ENCODE measurements around the gene HMCN1.

The HMCN1 gene

GRCh38 chr1:185804608-185805007, 70.4 kb downstream of the HMCN1 start:
- DNase-seq (ENCODE audit: low spot score) = no peak

DNA sequence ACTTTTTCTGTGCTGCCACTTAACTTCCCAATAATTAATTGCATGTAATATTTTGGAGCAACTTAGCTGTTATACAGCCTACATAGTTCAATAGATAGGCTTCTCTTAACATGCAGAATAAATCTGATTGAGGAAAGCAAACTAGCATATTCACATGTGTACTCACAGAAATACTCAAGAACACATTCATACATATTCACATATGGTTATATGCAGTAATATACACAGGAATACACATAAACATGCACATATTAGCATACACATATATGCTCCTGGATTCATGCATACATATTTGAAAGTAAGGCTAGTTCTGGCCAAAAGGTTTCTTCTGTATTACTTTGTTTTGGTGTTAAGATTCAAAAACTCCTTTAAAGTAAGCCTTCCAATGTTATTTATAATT, 73.1 kb downstream of the HMCN1 start:
- no peak for DNase-seq (ENCODE audit: low spot score)

DNA sequence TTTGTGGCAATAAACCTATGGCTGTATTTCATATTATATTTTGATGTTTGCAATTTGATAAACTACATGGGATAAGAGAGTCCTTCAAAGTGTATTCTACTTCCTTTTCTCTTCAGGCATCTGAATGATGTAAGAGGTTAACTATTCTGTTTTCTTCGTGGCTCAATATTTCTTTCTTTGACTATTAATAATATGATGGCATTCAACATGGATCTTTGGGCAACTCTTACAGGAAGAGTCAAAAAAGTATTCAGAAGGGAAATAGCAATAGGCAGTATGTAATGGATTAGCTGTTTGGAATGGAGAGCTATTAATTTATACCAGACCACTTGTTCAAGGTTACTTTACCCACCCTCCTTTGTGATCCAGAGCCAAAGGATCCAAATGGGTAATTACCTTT, 74.4 kb downstream of the HMCN1 start:
- no peak for DNase-seq (ENCODE audit: low spot score)

DNA sequence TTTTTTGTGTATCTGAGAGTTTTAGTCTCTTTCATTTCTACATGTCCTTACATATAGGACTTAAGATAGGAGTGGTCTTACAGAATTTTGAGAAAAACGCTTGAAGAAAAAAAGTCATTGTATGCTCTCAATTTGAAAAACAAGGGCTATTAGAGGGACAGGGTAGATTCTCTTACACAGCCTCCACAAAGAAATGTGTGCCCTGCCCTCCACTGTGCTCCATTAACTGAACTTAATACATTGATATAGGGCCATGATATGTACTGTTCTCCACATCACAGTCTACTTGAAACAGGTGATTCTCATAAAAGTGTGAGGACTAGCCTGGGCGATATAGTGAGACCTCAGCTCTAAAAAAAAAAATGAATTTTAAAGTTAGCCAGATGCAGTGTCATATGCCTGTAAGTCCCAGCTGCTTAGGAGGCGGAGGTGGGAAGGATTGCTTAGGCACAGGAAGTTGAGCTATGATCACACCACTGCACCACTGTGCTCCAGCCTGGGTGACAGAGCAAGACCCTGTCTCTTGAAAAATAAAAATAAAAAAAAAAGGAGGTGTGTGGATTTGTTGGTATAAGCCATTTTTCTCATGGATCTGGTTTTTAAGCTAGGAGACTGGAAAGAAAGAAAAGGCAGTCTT, 77.0 kb downstream of the HMCN1 start:
- no peak for DNase-seq (ENCODE audit: low spot score)

DNA sequence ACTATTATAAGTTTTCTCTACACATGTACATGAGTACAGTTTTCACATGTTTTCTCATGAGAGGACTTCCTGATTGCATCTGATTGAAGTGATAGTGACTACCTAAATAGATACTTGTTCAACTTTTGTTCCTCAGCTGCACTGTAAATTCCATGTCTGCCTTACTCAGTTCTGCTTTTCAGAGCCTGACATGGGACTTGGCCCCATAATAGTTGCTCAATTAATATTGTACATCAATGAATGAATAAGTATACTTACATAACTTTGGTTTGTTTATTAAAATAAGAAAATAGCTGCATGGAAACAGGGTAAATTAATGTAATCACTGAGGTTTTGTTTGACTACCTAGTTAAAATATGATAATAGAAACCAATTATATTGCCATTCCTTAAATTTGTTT, 78.7 kb downstream of the HMCN1 start:
- no peak for DNase-seq (ENCODE audit: low spot score)

DNA sequence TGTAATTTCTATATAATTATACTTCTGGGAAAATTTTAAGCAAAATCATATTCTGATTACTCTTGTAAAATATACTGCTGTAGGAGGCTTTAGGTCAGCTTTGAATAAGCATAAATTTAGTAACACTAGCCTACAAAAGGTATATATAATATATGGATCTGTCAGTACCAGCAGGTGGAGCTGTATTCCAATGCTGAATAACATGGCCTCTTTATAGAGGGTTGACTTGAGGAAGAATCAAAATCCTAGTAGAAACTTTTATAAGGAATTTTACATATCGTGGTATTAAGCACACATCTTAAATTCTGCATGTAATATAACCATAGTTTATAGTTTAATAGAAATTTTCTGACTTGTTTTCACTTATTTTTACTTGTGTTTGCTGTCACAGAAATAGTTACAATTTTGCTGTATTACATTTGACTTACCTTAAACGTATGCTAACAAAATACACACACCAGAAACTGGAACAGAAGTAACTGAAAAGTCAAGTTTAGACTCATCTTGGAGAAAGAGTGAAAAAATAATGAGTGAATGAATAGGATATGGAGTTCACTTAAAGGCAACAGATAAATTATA, 79.3 kb downstream of the HMCN1 start:
- peak; percentile 46 for DNase-seq (ENCODE audit: low spot score)

DNA sequence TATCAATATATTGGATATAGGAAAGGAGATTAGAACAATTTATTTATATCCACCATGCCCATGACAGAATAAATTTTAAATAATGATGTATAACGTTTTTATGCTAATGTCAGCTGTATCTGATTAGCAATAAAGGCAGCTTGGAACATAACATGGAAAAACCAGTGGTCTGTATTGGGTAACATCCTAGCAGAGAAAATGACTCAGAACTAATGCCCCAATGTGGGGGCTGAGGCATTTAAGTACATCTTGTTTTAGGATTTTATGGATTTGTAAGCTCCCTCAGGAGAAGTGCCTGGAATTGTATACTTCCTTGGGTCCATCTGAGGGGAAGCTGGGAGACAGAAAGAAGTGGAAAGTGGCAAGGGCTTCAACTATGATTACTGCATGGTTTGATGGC, 82.3 kb downstream of the HMCN1 start:
- DNase-seq (ENCODE audit: low spot score) = no peak

GRCh38 chr1:185819798-185820197, 85.6 kb downstream of the HMCN1 start:
- no peak for DNase-seq (ENCODE audit: low spot score)

DNA sequence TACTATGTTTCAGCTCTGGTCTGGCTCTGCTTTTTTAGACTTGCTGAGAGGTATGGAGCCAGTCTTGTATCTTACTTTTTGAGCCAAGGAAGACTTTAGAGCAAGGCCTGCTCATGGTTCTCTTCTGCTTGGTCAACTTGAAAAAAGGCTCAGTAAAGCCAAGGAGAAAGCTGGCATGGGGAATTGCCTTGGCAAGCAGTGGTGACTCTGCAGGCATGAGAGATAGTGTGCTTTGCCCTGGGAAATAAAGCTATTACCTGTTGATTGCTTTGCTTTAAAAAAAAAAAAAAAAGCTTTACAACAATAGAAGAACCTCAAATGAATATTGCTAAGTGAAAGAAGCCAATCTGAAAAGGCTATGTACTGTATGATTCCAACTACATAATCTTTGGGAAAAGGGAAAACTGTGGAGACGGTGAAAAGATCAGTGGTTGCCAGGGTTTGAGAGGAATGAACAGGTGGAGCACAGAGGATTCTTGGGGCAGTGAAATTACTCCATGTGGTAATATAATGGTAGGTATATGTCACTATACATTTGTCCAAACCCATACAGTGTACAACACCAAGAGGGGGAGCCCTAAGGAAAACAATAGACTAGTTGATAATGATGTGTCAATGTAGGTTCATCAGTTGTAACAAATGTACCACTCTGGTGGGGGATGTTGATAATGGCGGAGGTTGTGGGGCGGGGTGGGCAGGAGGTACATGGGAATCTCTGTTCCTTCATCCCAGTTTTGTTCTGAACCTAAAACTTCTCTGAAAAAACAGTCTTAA, 87.6 kb downstream of the HMCN1 start:
- no peak for DNase-seq (ENCODE audit: low spot score)

GRCh38 chr1:185823467-185823866, 89.3 kb downstream of the HMCN1 start:
- DNase-seq (ENCODE audit: low spot score) = no peak

GRCh38 chr1:185824106-185824505, 89.9 kb downstream of the HMCN1 start:
- no peak for DNase-seq (ENCODE audit: low spot score)

DNA sequence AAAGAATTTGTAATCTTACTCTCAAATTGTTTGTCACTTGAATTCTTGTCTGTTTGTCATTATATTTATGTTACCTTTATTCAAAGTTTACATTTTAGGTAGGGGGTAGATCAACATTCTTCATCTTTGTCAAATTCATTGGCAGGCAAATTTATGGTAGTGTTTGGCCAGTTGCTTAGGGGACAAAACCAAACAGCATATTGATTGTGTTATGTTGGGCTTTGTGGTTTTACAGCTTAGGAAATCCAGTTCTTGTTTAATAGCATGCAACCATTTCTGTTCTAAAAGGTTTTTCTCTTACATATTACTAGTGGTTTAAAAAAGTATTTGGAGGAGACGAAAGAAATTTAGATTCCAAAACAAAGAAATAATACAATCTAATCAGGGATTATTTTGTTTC, 91.4 kb downstream of the HMCN1 start:
- DNase-seq (ENCODE audit: low spot score) = no peak

- DNase-seq (ENCODE audit: low spot score) = no peak
Measured at GRCh38 chr1:185834371-185834905, 100.2 kb downstream of the HMCN1 start.

DNA sequence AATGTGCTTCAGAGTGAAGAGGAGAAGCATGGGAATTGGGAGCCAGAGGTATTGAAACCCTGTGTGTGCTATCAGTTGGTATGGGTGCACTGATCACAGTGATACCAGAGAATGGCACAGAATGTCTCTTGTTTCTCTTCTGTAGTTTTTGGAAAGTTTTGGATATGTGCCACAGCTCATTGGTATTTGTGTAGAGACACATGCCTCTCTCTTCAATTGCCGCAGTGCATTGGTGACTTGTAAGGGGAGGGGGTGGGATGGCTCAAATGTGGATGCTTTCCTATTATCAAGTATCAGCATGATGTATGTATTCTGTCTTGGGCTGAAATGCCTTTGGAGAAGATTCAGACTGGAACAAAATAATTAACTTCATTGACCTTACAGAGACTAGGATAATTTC, 101.0 kb downstream of the HMCN1 start:
- DNase-seq (ENCODE audit: low spot score) = no peak

DNA sequence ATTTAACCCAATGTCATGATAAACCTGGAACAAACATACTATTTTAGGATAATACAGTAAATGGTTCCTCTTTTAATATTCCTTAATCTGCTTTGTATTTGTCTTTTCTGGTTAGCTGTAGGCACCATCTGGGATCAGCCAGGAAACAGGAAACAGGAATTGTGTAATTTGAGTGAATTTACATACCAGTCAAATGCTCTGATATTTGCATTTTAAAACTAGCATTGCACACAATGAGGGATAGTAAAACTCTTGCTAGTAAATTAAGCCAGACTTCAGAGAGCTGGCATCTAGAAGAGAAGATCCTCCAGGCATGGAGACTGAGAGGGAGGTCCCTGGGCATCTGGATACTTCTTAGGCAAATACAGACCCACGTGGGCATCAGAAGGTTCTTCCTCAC, 103.5 kb downstream of the HMCN1 start:
- DNase-seq (ENCODE audit: low spot score) = no peak

DNA sequence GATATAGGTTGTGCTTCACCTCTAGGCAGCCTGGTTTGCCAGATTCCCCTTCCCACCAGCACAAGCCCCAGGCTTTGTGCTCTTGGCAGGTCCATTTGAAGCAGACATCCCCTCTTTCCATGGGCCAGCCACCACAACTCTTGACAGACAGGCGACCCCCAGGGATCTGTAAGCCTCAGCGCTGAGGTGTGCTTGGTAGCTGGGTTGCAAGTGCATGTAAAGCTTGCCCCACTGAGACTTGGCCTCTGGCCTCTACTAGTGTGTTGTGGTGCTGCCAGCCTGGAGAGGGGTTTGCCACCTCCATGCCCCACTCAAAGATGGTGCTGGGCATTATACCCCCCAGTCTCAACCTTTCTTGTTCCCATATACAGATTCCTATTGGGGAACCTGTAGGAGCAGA, 103.9 kb downstream of the HMCN1 start:
- DNase-seq (ENCODE audit: low spot score) = no peak

DNA sequence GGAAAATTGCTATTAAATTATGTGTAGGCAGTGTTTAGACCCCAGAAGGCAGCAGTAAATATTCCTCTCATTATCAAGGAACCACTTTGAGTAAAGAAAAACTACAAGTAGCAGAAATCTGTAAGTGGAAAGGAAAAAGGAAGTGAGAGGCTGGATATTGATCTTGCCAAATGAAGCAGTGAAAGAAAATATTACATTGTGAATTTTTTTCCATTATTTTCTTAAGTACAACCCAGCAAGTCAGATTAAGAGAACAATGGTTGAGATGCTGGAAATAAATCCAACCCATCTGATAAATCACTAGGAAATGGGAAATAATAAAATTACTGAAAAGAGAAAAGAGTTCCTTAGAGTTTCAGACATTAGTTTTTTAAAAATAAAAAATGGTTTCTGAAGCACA, 106.7 kb downstream of the HMCN1 start:
- DNase-seq (ENCODE audit: low spot score) = no peak

DNA sequence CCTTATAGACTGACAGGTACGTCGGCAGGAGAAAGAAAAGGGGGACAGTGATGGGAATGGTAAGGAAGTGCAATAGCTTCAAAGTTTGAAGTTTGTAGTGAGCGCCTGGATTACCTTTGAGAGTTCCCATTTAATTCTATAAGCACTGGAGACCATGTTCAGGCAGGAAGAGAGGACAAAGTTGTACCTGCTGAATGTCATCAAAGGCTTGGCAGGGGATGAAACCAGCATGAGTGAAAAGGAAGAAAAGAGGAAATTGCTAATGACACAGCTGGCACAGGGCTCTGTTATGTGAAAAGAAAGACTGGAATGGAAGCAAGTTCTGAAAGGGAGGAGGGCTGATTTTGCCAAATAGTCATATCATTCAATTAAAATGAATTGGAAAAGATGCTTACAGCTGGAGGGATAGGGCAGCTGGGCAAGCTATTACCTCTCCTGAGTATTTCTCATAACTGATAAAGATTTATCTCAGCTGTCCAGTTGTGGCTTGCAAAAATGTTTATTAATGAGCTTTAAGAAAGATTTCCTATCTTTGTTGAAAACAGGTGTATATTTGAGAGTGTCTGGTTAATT, 109.2 kb downstream of the HMCN1 start:
- no peak for DNase-seq (ENCODE audit: low spot score)

GRCh38 chr1:185843986-185844385, 109.8 kb downstream of the HMCN1 start:
- no peak for DNase-seq (ENCODE audit: low spot score)

DNA sequence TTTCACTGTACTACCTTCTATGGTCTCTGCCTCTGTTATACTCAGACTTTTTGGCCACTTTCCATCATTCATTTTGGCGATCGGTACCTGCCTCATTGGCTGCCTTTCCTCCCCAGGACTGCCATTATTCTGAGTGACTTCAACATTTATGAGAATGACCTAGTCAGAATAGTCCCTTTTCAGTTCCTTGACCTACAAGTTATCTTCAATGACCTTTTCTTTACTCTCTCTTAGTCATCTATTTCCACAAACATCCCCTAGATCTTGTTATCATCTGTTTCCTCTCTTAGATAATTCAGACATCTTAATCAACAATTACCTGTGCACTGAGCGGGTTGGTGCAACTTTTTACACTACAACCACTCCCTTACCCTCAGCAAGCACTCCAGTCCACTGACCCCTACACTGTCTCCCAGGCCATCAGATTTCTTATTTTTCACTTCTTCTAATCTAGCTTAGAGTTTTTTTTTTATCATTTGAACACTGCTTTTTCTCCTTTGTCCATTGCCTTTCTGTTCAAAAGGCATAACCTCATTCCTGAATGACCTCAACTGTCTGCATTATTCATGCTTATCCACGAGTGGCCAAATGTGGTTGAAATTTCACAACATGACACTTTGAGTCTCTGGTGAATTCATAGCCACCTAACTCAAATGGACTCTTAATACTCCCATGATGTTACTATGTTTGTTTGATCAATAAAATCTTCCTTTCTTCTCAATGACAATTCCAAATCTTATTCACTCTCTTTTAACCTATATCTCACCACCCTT, 112.7 kb downstream of the HMCN1 start:
- no peak for DNase-seq (ENCODE audit: low spot score)

- no peak for DNase-seq (ENCODE audit: low spot score)
Measured at GRCh38 chr1:185849014-185849413, 114.8 kb downstream of the HMCN1 start.

DNA sequence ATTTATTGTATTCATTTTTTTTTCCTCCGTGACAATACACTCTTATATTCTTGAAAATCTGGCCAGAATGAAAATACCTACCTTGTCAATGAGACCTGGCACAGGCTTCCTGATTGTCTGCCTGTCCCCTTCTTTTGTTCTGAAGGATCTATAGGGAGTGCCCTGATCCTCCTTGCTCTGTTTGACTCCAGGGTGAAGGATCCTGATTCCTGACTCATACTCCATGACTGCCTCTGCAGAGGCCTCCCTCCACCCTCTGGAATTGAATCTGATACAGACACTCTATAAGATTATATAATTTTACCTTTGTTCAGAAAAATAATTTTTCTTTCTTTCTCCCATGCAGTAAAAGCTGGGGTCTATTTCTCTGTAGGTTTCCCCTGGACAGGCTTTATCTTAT, 116.2 kb downstream of the HMCN1 start:
- no peak for DNase-seq (ENCODE audit: low spot score)

Measured in kidney capillary endothelial cell (primary cell).